ENCODE data around the gene PTPN4. TPM values are rescaled to one million over a fixed set of nuclear protein-coding genes. Genes with fewer than 3 reads are reported as not detected.
A peak's percentile ranks its signal among the peaks of the same experiment; 100 is the strongest.

The PTPN4 gene
- total and polyA plus RNA-seq, 9 of the 15 experiments (the other 6 are each of a cell fraction or from before 2014, with no cell fraction given), result 5.0 to 32.8 (median 27.3) TPM

- TF ChIP-seq ELF1 (tag; IDR thresholded peaks at IDR 0.05) (peak; percentile 82), HMGN3 (IDR thresholded peaks at IDR 0.05; ENCODE audit: borderline replicate concordance, extremely low read depth, insufficient read length, low read depth, low read length) (peak; percentile 75), CBX1 (IDR thresholded peaks at IDR 0.05; ENCODE audit: low read depth) (peak; percentile 47; the same call in 1 of the 2 replicates), NBN (IDR thresholded peaks at IDR 0.05; ENCODE audit: low read depth) (0 out of 2 replicates have a peak, but pooled peaks have one; percentile 30), GATAD2A (IDR thresholded peaks at IDR 0.05) (0 out of 2 replicates have a peak, but pooled peaks have one; percentile 22), YY1 (IDR thresholded peaks at IDR 0.05; ENCODE audit: borderline replicate concordance in 1 of 3, control insufficient read depth in 1 of 3, extremely low read depth in 1 of 3, insufficient read depth in 3 of 3, insufficient read length in 1 of 3, insufficient replicate concordance in 2 of 3, low read depth in 1 of 3, low read length in 2 of 3) (peak in 2 of 3 experiments; percentile 7 to 49), ZBTB40 (IDR thresholded peaks at IDR 0.05) (no peak; the same call in 1 of the 2 replicates), ZBTB40 (CRISPR knock-in tag; IDR thresholded peaks at IDR 0.05) (no peak), PHF20 (IDR thresholded peaks at IDR 0.05; ENCODE audit: partially characterized antibody) (peak; percentile 36)
- TF ChIP-seq, protein P1, sequence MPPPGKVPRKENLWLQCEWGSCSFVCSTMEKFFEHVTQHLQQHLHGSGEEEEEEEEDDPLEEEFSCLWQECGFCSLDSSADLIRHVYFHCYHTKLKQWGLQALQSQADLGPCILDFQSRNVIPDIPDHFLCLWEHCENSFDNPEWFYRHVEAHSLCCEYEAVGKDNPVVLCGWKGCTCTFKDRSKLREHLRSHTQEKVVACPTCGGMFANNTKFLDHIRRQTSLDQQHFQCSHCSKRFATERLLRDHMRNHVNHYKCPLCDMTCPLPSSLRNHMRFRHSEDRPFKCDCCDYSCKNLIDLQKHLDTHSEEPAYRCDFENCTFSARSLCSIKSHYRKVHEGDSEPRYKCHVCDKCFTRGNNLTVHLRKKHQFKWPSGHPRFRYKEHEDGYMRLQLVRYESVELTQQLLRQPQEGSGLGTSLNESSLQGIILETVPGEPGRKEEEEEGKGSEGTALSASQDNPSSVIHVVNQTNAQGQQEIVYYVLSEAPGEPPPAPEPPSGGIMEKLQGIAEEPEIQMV (tag; conservative IDR thresholded peaks at IDR 0.05; ENCODE audit: low read depth), result peak; percentile 94
Observed at GRCh38 chr2:120012771-120013596, 253.3 kb downstream of the PTPN4 start, which contains the start of gene EPB41L5 (continued).

Data from K562 (cell line).